Heart right ventricle (tissue), 16 donors: ENCODE results near the gene SCD5. TPM values are rescaled to one million over a fixed set of nuclear protein-coding genes. Genes with fewer than 3 reads are reported as not detected.
A peak's percentile ranks its signal among the peaks of the same experiment; 100 is the strongest.

ENCODE experiments used
- ATAC-seq, 8 donors: fragments of 200-7000 bp; cut with Tn5 transposase; one replicate each; pipeline ENCODE4 v1.9.1; 2020; ENCODE audit warnings: mild to moderate bottlenecking in 8 of 8, moderate library complexity in 8 of 8, moderate number of reproducible peaks in 1 of 8
- DNase-seq, 2 donors: peaks; one replicate each; pipeline ENCODE4 v3.0.0-alpha.2; 2020
- H3K27ac ChIP-seq, 10 donors: fragments of 200-600 bp; sonication (generic) in 2 of 10; one replicate each; pipeline versions ENCODE4 v1.5.0 to v1.8.0; 2020 to 2022; ENCODE audit warnings: mild to moderate bottlenecking in 3 of 10
- H3K27me3 ChIP-seq, 7 donors: fragments of 200-600 bp; one replicate each; pipeline ENCODE4 v1.8.0; 2021 to 2022; ENCODE audit warnings: mild to moderate bottlenecking in 2 of 7
- H3K36me3 ChIP-seq, 9 donors: fragments of 200-600 bp; sonication (generic) in 1 of 9; one replicate each; pipeline versions ENCODE4 v1.5.0 to v1.8.0; 2020 to 2022; ENCODE audit warnings: mild to moderate bottlenecking in 2 of 9
- H3K4me1 ChIP-seq, 9 donors: fragments of 200-600 bp; sonication (generic) in 1 of 9; one replicate each; pipeline versions ENCODE4 v1.5.0 to v1.8.0; 2020 to 2022; ENCODE audit warnings: mild to moderate bottlenecking in 4 of 9
- H3K4me3 ChIP-seq, 10 donors: fragments of 200-600 bp; sonication (generic) in 2 of 10; one replicate each; pipeline versions ENCODE4 v1.5.0 to v1.8.0; 2020 to 2022; ENCODE audit warnings: mild to moderate bottlenecking in 7 of 10, moderate library complexity in 2 of 10
- H3K9me3 ChIP-seq, 11 donors: fragments of 200-600 bp in 10 of 11; sonication (generic) in 2 of 11; one replicate each; pipeline versions ENCODE4 v1.5.0 to v1.8.0; 2013 to 2022; ENCODE audit warnings: mild to moderate bottlenecking in 2 of 11, control low read depth in 1 of 11, moderate library complexity in 1 of 11
- WGBS, 2 donors: extraction: QIAGEN DNeasy Blood & Tissue Kit; methylation state at CpG; one replicate each; pipeline ENCODE4 v1.1.7; 2013; ENCODE audit warnings: inconsistent platforms in 1 of 2; 5-methylcytosine and 5-hydroxymethylcytosine counted together
- intact Hi-C, 10 donors: fragments of 100-400 bp; cut with DNase I; formaldehyde crosslinking; loops; one replicate each; pipeline versions ENCODE4 v1.11.1 to v1.14.2; 2022
- polyA plus RNA-seq, 2 donors: library from polyadenylated mRNA; stranded (reverse); fragments of 200-250 nt; gene quantifications; one replicate each; pipeline ENCODE4 v1.2.3, GENCODE V29; 2013
- total RNA-seq, 10 donors: library from RNA; stranded (reverse); fragmentation: NEBNext Ultra II Directional in 3 of 10; extraction: Animal tissue kit (Norgen Biotek cat#: 25700) in 3 of 10; gene quantifications; one replicate each; pipeline versions ENCODE4 v1.2.1 to v1.2.4, GENCODE V29; 2021 to 2023
- TF ChIP-seq, protein P1 (sequence below), 9 donors: fragments of 200-600 bp; sonication (generic) in 2 of 9; IDR thresholded peaks; one replicate each; pipeline versions ENCODE4 v1.5.0 to v1.8.0; 2021 to 2022; ENCODE audit warnings: antibody characterized with exemption in 9 of 9, mild to moderate bottlenecking in 5 of 9, moderate library complexity in 1 of 9
- donor health status: Arrhythmogenic right ventricular cardiomyopathy.
- donor health status: ischemic (EF 13 %, LVEDD 7.1; RV severe dilation, severe dysfunction).
- donor health status: healthy with polysubstance abuse.
- donor health status: DM: no; HTN: yes; CAD: no.
- donor health status: DM: no; HTN: no; CAD: no.
- donor health status: ischemic (EF 25% LVEDD 6.9; RV normal size, moderate dysfunction).
- donor health status: ischemic (EF 25% LVEDD 5.7; RV mildly dilated, moderate dysfunction).
- donor health status: healthy.
- donor health status: DM: yes; HTN: yes; CAD: no.
- donor health status: Ischemic cardiomyopathy.
- donor health status: ischemic (EF 35%, LVEDD 5.7; RV mildly dilated, moderate dysfunction).
- donor health status: nonischemic (EF 11% LVEDD 7.7; RV severe dilation, severe dysfunction).
- donor health status: DM: yes; HTN: yes; CAD: no.
- donor health status: PGD.
- donor health status: ischemic (EF 29% LVEDD 5.4; RV normal size, mild dysfunction).
- donor health status: nonischemic (EF 23%, LVEDD 6.1; RV moderate dilation, normal function).

SCD5 gene
- total and polyA plus RNA-seq, 12 donors: 1.7 to 6.7 (median 3.1) TPM

DNA sequence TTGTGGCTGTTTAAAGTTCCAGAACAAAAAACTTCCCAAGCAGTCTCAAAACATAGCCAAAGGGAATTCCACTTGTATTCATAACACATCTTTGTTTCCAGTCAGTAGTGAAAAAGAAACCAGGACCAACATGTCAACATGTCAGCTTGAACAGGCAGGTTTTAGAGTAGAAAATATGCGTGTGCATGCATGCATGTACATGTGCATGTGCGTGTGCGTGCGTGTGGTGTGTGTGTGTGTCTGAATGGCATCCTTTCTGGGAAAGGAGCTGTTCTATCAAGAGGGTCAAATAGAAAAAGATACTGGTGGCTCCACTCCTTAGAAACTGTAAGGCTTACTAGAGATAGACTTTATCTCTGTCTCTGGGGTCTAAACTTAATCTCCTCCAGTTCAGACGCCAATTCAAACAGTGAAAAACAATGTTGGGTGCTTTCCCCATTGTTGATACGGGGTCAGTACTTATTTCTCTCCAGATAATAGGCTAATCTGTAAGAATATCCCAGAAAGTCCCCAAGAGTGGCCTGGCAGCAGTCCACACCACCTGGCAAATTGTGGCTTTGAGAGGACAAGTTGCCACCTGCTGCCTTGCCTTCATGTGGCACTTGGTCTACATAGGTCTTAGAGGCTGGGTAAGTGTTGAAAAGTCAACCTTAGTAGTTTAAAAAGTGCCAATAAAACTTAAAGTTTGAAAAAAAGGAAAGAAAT, 110.4 kb downstream of the SCD5 start:
- 58 to 62% methylated on average over 6 of the region's 6 CpGs for WGBS, 2 donors
- Histone ChIP-seq H3K36me3 (peaks cover 0 to 7% (median 0%) of the 10 kb centered on the region in 9 donors), H3K27me3 (no peaks in the 10 kb centered on the region), H3K27ac (peak overlapping the region in 1 of 10 donors; percentile 21), H3K4me3 (no peak overlapping the region), H3K4me1 (peaks cover 0 to 17% (median 0%) of the 10 kb centered on the region in 9 donors), H3K9me3 (no peaks in the 10 kb centered on the region)
- DNase-seq (no peak), ATAC-seq (peak in 1 of 8 donors; percentile 18)
- TF ChIP-seq, protein P1, sequence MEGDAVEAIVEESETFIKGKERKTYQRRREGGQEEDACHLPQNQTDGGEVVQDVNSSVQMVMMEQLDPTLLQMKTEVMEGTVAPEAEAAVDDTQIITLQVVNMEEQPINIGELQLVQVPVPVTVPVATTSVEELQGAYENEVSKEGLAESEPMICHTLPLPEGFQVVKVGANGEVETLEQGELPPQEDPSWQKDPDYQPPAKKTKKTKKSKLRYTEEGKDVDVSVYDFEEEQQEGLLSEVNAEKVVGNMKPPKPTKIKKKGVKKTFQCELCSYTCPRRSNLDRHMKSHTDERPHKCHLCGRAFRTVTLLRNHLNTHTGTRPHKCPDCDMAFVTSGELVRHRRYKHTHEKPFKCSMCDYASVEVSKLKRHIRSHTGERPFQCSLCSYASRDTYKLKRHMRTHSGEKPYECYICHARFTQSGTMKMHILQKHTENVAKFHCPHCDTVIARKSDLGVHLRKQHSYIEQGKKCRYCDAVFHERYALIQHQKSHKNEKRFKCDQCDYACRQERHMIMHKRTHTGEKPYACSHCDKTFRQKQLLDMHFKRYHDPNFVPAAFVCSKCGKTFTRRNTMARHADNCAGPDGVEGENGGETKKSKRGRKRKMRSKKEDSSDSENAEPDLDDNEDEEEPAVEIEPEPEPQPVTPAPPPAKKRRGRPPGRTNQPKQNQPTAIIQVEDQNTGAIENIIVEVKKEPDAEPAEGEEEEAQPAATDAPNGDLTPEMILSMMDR (IDR thresholded peaks at IDR 0.05): no peak
- intact Hi-C loops: no loop called here

DNA sequence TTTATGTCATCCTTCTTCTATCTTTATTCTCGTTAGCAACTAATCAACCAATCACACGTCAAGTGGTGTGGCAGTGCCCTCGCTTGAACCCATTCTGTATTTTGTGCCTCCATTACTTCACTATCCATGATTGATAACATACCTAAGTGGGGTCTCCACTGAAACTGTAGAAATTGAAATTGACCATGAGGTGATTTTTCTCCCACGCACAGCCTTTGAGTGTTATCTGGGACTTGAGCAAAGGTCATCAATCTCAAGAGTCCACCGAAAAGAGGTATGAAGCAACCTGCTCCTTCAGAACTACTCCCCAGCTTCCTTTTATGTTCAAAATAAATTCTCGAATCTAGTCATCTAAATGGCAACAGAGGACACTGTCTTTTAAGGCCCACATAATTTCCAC, 111.1 kb downstream of the SCD5 start:
- intact Hi-C loops: no loop called here
- peaks cover 0 to 7% (median 0%) of the 10 kb centered on the region in 9 donors for H3K36me3 ChIP-seq
- no peak for ATAC-seq
- no peak overlapping the region for H3K4me3 ChIP-seq
- peak overlapping the region in 1 of 10 donors; percentile 21 for H3K27ac ChIP-seq
- DNase-seq: no peak
- no peaks in the 10 kb centered on the region for H3K9me3 ChIP-seq
- H3K27me3 ChIP-seq: no peaks in the 10 kb centered on the region
- WGBS, 2 donors: 71 to 80% methylated on average over 6 of the region's 6 CpGs
- H3K4me1 ChIP-seq: peaks cover 0 to 17% (median 0%) of the 10 kb centered on the region in 9 donors
- TF ChIP-seq, protein P1 (IDR thresholded peaks at IDR 0.05): no peak

DNA sequence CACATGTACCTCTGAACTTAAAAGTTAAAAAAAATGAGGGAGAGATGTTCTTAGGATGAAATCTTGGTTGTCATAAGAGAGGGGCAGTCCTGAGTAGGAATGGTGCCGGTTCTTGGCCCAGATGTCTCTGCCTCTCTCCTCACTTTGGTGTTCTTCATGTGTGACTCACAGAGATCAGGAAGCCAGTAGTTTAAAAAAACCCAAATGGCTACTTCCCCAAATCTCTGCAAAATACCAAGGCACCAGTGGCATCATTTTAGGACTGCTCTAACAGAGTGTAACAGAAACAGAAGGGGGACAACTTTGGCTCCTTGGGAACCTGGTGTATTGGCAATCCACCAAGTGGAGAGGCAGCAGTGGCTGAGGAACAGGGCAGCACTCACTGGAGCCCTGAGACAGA, 116.8 kb downstream of the SCD5 start:
- no peak overlapping the region for H3K4me3 ChIP-seq
- ATAC-seq: no peak
- H3K36me3 ChIP-seq: peaks cover 0 to 11% (median 0%) of the 10 kb centered on the region in 9 donors
- WGBS, 2 donors: 70 to 76% methylated on average over 1 of the region's 1 CpG
- H3K4me1 ChIP-seq: no peaks in the 10 kb centered on the region
- no peak for DNase-seq
- no peaks in the 10 kb centered on the region for H3K9me3 ChIP-seq
- H3K27ac ChIP-seq: no peak overlapping the region
- H3K27me3 ChIP-seq: no peaks in the 10 kb centered on the region
- intact Hi-C loops: no loop called here
- TF ChIP-seq, protein P1 (IDR thresholded peaks at IDR 0.05): no peak

DNA sequence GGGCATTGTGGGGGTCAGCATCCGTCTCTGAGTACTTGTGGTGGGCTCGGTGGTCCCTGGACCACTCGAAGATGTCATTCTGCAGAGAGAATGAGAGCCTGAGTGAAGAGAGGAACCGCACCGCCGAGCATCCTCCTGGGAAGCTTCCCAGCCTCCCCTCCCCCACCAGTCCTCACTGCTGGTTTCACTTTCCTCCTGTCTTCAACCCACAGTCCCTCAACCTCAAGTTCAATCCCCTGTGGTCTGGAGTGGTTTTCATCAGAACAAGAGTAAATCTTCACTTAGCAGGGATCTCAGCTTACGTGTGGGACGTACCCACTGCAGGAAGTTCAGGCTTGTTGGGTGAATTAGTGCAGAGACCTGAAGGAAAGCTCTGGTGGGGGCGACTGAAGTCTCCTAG, 117.8 kb downstream of the SCD5 start:
- DNase-seq (no peak), ATAC-seq (no peak)
- peaks cover 0 to 11% (median 0%) of the 10 kb centered on the region in 9 donors for H3K36me3 ChIP-seq
- H3K4me1 ChIP-seq: no peaks in the 10 kb centered on the region
- 78 to 82% methylated on average over 9 of the region's 9 CpGs for WGBS, 2 donors
- H3K9me3 ChIP-seq: no peaks in the 10 kb centered on the region
- no peak overlapping the region for H3K27ac ChIP-seq
- no peak overlapping the region for H3K4me3 ChIP-seq
- intact Hi-C loops: no loop called here
- H3K27me3 ChIP-seq: no peaks in the 10 kb centered on the region
- TF ChIP-seq, protein P1 (IDR thresholded peaks at IDR 0.05): no peak
